CD4-positive, alpha-beta T cell treated with Interleukin-15 for 1 hour (primary cell): Measurements from ENCODE around the gene AHCYL2.

Source experiments
- DNase-seq: peaks from one replicate; pipeline ENCODE4 v3.0.0-alpha.2; 2020

Gene AHCYL2

DNA sequence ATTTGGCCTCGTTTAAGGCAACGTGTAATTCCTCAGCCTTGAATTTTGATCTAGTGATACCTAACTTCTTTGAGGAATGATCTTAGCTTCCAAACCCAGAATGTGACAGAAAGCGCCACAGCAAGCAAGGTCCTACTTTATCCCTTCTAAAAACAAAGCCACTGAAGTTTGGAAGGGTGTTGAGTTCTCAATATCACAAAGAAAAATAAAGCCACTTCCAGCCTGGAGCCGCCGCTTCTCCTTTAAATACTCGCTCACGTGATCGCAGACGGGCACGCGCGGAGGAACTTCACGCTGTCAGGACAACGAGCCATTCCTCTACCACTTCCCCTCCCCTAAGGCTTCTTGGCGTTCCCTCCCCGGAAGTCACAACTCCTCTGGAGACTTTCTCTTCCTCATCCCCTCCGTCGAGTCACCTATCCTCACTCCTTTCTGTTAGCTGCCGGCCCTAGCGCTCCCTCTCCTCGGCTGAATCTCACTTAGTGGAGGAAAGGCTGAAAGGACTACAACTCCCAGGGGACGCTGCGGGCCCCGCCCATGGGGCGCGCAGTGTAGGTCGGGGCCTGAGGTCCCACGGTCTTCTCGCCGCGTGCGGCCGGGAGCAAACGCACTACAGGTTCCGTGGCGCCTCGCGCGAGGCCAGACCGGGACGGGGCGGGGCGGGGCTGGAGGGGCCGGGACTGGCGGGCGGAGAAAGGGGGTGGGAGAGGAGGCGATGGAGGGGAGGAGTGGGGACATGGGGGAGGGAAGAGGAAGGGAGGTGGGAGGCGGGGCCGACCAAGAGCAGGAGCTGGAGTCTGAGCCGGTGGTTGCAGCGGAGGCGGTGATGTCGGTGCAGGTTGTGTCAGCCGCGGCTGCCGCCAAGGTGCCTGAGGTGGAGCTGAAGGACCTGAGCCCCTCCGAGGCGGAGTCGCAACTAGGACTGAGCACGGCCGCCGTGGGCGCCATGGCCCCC lies at the start of gene AHCYL2:
Gene AHCYL2 (plus strand): TSS at position 780 of the 955 bp plus-strand sequence.
- DNase-seq, result peak; percentile 97

DNA sequence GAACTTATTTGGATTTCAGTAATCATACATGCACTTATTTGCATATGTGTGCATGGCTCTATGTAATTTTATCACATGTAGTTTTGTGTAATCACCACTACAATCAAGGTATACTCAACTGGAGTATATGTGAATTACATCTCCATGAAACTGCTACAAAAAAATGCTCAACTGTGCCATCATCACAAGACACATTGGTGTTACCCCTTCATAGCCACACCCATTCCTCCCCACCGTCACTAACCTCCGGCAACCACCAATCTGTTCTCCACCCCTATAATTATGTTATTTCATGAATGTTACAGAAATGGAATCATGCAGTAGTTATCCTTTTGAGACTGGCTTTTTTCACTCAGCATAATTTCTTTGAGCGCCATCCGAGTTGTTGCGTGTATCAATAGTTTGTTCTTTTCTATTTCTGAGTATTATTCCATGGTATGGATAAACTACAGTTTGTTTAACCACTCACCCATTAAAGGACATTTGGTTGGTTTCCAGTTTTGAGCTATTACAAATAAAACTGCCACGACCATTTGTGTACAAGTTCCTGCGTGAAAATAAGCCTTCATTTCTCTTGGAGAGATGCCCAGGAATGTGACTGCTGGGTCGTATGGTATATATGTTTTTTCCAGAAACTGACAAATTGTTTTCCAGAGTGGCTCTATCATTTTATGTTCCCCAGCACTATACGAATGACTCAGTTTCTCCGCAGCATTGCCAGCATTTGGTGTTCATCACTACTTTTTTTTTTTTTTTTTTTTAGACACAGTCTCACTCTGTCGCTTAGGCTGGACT lies 47.7 kb upstream of the AHCYL2 start:
- no peak for DNase-seq

DNA sequence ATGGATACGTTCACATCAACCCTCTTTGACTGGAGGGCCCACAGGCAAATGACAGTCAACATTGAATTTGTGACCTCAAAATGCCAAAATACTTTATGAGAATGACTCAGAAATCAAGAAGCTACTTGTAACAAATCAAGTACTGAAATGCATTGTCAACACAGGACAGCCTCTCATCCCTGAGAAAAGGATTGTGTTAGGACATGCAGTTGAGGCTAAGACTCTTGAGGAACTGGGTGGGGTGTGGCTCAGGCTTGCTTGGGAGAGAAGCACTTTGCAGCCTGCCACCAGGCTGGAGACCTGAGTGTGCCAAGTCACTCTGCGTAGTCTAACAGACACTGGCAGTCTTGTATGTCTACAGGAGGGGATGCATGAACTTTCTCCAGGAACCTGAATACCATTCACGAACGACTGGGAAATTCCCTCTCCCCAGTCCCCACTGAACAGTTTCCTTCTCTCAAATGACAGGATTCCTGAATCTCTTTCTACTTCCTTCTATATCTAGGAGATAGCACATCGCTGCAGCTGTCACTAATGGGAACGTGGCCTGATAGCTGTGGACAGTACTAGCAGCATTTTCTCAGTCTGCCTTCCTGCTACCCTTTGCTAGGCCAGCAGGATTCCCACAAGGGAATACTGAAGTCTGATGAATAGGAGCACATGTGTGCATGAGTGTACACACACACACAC lies 39.7 kb upstream of the AHCYL2 start:
- no peak for DNase-seq

DNA sequence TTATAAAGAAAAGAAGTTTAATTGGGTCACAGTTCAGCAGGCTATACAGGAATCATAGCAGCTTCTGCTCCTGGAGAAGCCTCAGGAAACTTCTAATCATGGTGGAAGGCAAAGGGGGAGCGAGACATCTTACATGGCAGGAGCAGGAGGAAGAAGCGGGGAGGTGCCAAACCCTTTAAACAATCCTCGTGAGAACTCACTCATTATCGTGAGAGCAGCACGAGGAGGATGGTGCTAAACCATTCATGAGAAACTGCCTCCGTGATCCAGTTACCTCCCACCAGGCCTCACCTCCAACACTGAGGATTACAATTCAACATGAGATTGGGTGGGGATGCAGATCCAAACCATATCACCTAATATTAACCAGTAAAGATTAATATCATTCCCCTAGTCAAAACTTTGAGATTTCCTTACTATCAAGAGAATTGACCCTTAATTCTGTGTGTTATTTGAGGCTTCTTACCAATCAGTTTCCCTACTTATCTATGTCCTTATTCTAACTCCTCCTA lies 38.0 kb upstream of the AHCYL2 start:
- no peak for DNase-seq

DNA sequence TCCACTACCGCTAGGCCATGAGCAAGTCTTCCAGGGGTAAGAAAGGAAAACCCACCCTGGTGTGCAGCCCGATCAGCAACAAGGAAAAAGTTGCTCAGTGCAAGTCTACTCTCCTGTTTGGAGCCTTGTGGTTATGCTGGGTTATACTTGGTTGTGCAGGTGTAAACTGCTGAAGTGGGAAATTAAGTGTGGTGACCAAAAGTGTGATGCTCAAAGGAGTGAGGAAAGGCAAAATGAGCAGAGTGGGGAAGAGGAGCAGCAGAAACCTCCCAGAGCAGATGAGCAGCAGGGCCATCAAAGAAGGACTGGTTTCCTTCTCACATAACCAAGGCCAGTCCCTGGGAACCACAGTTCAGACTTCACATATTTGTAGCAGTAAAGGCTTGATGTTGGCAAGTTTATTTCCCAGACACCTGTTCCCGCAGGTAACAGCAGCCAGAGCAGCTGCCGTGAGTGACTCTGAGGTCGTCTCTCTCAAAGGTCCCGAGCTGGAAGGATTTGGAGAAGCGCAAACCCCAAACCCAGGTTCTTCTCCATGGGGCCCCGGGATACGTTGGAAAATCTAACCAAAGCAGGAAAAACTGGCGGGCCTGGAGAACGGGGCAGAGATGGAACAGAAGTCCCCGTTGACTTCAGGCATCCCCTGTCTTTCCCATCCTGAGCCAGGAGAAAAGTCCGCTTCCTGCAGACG lies 37.0 kb upstream of the AHCYL2 start:
- no peak for DNase-seq

DNA sequence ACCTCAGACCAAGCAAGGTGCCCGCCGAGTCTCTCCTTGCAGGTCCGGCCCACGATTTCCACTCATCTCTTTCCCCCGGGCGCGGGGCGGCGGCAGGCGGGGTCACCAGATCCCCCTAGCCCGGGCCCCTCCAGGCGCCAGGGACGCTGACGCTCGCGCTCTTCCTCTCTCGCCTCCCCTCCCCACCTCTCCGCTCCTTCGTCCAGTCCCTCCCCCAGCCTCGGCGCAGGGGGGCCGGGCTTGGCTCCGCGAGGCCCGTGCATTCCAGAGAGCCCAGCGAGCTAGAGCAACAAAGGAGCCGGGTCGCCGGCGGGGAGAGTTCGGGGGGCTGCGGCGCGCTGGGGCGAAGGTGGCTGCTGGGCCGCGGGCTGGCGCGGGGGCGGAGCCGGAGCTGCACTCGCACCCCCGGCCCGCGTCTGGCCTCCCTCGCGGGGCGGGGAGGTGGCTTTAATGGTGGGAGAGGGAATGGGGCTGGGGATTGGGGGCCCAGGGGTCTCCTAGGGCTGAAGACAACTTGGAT lies 36.4 kb upstream of the AHCYL2 start, which contains the start of gene SMO:
Gene SMO (plus strand): TSS at position 262 of the 520 bp plus-strand sequence. CDS start 519 bp downstream, outside the sequence.
- DNase-seq, result no peak

DNA sequence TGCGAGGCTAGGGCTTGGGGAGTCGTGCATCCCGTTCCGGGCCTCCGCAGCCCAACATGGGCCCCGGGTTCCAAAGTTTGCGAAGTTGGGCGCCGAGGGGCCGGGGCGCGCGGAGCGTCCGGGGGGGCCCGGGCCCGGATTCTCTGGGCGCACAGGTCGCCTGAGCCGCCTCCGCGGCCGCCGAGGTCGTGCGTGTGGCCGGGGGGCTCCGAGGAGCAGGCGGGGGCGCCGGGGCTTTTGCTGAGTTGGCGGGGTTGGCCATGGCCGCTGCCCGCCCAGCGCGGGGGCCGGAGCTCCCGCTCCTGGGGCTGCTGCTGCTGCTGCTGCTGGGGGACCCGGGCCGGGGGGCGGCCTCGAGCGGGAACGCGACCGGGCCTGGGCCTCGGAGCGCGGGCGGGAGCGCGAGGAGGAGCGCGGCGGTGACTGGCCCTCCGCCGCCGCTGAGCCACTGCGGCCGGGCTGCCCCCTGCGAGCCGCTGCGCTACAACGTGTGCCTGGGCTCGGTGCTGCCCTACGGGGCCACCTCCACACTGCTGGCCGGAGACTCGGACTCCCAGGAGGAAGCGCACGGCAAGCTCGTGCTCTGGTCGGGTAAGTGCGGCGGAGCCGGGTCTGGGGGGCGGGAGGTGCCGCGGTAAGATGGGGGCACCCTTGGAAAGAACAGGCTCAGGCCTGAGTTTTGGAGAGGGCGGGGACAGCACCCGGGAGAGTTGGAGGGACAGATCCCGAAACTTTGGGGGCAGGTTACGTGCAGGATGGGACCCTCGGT lies 35.8 kb upstream of the AHCYL2 start:
- no peak for DNase-seq

DNA sequence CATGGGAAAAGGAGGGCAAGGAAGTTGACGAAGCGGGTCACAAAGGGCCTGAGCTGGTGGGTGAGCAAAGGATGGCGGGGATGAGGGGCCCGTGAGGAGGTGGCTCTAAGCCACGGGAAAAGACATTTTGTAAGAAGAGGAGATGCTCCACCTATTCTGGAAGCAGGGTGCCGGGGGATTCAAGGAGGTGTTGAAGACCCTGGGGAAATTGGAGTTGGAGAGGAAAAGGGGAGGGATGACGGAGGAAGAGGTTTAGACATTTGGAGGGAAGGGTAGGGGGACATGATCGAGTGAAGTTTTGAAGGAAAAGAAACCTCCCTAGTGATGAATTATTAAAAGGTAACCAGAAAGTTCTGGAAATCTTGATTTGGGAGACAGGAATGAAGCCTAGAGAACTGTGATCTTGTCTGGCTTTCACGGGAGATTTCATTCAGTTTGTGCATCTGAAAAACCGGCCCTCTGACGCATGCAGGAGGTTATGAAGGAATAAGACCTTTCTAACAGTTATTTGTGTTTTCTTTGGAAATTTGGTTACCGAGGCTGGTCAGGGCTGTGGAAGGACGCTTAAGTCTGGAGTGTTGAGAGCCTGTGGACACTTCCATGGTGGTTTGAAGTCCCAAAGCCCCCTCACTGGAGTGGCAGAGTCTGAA lies 35.0 kb upstream of the AHCYL2 start:
- DNase-seq, result no peak

DNA sequence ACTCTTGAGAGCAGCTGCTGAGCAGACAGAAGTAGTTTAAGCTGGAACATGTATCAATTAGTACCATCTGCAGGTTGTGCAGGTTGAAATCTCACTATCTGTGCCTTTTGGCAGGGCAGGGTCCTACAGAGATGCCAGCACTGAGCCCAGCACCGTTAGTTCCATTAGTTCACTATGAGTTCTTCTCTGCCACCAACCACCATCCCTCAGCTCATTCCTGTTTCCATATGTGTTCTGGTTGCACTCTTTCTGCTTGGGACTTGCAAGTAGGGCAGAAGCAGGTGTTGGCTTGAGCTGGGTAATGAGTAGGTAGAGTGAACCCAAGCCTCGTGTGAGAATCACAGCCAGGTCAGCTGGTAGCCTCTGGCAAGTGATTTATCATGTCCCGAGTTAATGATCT lies 33.6 kb upstream of the AHCYL2 start:
- no peak for DNase-seq

DNA sequence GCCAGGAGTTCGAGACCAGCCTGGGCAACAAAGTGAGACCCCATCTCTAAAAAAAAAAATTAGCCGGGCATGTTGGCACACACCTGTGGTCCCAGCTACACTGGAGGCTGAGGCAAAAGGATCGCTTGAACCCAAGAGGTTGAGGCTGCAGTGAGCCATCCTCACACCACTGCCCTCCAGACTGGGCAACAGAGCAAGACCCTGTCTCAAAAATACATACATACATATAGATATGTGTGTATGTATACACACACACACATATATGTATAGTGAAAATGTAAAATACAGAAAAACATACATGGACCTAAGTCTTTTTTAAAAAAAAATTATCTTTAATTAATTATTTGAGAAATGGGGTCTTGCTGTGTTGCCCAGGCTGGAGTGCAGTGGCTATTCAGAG lies 30.9 kb upstream of the AHCYL2 start:
- DNase-seq, result no peak

DNA sequence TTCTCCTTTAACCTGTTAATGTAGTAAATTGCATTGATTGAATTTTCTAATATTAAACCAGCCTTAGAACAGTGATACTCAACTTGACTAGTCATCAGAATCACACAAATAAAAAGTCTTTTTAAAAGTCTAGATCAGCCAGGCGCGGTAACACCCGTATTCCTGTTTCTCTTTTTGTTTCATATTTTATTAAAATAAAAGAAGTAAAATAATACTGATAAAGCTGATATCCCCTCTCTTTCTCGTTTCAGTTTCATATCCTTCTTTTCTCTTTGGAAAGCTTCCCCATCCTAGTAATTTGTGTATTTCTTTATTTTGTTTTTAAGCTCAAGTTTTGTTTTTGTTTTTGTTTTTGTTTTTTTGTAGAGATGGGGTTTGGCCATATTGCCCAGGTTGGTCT lies 27.1 kb upstream of the AHCYL2 start:
- no peak for DNase-seq

DNA sequence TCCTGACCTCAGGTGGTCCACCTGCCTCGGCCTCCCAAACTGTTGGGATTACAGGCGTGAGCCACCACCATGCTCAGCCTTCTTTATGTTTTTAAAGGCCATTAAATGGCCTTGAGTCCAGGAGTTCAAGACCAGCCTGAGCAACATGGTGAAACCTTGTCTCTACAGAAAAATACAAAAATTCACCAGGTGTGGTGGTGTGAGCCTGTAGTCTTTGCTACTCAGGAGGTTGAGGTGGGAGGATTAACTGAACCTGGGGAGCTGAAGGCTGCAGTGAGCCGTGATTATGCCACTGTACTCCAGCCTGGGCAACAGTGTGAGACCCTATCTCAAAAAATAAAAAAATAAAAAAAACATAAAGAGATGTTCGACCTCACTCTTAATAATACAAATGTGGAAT lies 25.4 kb upstream of the AHCYL2 start:
- DNase-seq, result no peak

DNA sequence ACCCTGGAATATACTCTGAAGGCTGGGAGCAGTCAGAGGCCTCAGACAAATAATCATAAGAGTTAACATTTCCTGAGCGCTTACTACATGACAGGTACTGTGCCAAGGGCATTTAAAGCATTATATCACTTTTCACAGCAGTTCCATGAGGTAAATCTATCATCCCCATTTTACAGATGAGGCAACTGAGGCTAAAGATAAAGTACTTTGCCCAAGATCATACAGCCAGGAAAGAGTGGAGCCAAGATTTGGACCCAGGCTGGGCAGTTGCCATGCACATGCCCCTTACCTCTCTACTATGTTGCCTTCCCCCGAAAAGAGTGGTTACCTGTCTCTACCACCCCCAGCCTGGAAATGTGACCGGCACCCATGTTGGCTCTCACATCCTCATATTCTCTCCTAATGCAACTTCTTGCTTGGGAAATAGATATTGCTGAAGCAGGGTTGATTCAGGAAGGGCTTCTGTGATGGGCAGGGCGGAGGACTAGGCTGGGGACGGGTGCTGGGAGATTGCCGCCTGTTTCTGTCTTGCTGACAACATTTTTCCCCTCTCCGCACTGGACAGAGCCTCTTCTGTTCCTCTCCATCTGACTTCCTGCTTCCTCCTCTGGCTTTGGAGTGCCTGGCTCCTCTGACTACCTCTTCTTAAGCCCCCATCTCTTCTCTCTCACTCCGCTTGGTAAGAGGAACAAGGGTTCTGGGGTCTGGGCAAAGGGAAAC lies 22.6 kb upstream of the AHCYL2 start:
- no peak for DNase-seq

DNA sequence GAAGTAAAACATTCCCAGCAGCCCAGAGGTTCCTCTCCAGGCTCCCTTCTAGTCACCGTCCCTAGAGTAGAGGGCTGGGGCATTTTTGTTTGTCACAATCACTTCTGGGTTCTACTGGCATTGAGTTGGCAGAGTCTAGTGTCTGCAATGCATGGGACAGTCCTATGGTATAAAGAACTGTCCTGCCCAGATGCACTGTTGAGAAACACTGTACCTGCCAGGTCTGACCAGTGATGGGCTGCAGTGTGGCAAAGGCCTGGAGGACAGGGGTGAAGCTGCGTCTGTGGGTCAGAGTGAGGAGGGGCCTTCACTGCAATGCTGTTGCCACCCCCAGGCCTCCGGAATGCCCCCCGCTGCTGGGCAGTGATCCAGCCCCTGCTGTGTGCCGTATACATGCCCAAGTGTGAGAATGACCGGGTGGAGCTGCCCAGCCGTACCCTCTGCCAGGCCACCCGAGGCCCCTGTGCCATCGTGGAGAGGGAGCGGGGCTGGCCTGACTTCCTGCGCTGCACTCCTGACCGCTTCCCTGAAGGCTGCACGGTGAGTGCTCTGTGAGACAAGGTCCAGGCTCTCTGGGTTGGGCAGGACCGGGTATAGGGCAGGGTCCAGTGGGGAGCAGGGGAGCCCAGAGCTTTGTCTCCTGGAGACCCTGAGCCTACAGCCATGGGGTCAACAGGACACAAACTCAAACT lies 21.6 kb upstream of the AHCYL2 start:
- no peak for DNase-seq

DNA sequence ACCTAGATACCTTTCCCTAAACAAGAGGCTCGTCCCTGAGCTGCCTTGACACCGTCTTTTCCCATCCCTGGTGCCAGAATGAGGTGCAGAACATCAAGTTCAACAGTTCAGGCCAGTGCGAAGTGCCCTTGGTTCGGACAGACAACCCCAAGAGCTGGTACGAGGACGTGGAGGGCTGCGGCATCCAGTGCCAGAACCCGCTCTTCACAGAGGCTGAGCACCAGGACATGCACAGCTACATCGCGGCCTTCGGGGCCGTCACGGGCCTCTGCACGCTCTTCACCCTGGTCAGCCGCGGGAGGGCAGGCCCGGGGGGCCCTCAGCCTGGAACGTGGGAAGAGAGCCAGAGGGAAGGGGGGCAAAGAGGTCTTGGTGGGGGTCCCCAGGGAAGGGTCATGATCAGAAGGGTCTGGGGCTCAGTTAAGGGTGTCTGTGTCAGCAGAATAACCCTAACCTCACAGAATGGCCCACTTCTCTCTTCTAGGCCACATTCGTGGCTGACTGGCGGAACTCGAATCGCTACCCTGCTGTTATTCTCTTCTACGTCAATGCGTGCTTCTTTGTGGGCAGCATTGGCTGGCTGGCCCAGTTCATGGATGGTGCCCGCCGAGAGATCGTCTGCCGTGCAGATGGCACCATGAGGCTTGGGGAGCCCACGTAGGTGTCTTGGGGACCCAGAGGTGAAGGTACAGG lies 19.6 kb upstream of the AHCYL2 start:
- no peak for DNase-seq

DNA sequence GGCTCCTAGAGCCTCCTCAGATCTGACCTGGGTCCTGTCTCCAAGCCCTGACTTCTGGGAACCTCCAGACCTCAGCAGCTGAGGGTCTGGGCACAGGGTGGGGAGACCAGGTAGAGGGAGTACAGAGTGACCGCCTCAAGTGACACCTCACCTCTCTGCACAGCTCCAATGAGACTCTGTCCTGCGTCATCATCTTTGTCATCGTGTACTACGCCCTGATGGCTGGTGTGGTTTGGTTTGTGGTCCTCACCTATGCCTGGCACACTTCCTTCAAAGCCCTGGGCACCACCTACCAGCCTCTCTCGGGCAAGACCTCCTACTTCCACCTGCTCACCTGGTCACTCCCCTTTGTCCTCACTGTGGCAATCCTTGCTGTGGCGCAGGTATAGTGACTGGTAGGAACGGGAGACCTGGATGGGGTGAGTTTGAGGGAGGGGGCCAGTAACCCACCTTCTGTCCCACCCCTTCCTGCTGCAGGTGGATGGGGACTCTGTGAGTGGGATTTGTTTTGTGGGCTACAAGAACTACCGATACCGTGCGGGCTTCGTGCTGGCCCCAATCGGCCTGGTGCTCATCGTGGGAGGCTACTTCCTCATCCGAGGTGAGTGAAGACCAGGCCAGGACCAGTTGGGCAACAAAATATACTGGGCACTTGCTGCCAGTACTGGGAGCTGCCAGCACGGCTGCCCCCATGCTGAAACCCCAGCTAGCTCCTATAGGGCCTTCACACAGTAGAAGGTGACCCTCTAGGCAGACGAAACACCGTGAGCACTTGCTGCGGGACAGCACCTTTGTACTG lies 18.6 kb upstream of the AHCYL2 start:
- DNase-seq, result no peak

DNA sequence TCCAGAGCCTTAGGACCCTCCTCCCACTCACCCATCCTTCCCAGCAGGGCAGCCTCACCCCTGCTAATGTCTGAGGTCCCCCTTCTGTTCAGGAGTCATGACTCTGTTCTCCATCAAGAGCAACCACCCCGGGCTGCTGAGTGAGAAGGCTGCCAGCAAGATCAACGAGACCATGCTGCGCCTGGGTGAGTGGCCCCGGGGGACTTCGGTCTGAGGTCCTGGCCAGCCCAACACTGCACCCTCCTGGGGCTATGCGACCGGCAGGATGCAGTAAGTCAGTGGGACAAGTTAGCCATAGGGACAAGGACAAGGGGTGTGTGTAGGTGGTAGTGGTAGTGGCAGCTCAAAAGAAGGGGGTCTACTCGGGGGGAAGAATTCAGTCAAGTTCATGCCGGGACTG lies 16.2 kb upstream of the AHCYL2 start:
- DNase-seq, result no peak
